ENCODE results near the gene TTC21A.
"Not testable (repeated sequence)": the region's sequence is repeated elsewhere in the genome, so short reads cannot be mapped to it uniquely, and the experiment has no call there.

TTC21A gene

DNA sequence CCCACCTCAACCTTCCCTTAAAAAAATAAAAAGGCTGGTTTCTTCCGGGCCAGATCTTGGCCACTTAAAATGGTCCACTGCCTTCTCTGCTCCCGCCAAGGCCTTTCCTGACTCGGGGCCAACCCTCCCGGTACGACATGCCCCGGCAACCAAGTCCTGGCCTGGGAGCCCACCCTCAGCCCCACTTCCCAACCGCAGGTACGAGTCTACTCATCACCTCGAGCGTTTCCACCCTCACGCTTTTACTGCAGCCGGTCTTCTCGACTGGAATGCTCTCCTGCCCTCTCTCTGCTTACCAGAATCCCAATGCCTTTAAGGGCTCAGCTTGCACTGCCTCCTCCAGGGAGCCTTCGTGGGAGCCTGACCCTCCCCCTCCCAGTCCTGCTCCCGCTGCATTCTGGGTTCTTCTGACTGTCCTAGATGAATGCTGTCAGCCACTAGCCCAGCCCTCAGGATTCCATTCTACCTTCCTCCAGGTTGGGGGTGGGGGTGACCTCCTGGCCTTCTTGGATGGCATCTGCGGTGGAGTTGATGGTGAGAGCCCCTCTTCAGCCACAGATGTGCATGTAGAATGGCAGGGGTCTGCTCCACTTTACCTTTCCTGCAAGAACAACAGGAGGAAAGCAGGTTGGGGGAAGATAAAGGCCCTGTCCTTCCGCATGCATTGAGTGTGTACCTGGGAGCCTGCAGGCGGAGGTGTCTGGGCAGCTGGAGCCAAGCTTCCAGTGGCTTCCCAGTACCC is 47.0 kb downstream of the TTC21A start:
- peak; percentile 61 for DNase-seq

DNA sequence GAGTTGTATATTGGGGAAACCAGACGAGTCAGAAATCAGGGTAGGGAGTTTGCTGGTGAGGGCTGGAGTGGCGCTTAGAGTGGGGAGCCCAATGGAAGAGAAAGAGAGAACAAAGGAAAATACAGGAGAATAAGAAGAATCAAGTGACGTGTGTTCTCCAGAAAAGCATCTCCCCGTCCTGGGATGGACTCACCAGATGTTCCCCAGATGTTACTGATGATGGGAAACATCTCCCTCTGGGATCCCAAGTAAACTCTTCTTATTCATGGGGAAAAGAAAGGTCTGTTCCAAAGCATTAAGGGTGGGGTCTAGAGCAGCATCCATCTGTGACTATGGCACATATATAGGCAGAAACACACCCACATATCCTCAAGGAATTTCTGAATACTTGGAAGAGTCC is 48.9 kb downstream of the TTC21A start:
- DNase-seq: no peak

DNA sequence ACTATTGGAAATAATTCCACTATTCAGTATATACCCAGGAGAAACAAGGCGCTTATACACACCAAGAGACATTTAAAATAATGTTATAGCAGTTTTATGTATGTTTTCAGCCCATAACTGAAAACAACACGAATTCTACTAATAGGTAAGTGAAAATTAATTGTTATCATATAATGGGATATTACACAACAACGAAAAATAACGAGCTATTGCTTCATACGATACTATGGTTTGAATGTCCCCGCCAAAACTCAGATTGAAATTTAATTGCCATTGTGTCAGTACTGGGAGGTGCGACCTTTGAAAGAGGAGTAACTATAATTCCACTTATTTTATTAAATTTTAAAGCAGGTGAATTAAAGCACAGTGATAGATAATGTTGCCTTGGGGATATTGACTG is 49.9 kb downstream of the TTC21A start:
- no peak for DNase-seq

DNA sequence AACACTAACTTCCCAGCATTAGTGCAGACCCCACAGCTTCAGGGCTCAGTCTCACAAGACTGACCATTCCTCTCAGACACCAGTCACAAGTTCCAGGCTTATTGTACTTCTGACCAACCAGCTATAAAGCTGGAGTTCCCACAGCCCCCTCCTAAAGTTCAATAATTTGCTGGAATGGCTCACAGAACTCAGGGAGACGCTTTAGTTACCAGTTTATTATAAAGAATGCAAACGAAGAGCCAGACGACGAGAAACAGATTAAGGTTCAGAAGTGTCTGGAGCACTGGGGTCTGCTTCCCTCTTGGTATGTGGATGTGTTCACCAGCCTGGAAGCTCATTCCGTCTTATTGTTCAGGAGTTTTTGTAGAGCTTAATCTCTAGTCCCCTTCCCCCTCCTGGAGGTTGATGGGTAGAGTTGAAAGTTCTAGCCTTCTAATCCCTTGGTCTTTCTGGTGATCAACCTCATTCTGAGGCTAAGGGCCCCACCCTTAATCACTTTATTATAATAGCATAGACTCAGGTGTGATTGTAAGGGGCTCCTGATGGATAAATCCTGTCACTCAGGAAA is 50.8 kb downstream of the TTC21A start:
- no peak for DNase-seq

DNA sequence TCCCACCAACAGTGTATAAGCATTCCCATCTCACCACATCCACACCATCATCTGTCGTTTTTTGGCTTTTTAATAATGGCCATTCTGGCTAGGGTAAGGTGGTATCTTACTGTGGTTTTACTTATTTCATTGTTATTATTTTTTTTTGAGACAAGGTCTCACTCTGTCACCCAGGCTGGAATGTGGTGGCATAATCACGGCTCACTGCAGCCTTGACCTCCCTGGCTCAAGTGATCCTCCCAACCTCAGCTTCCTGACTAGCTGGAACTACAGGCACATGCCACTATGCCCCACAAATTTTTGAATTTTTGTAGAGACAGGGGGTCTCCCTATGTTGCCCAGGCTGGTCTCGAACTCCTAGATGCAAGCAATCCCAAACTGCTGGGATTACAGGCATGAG is 56.9 kb downstream of the TTC21A start:
- DNase-seq: no peak

DNA sequence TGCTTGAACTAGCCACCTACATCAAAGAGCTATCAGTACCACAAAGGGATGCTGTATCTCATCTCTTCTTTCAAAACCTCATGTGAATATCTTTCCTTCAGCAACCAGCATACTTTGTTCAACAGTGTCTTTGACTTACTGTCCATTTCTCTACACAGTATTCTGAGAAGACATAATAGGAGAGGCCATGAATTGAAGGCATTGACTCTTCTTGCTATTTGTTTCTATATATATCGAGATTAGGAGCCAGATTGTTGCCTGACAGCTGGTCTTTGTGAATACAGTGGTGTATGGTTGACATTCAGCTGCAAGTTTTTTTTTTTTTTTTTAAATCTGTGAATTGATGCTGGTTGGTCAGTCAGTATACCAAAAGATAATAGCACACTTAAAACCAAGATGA is 58.0 kb downstream of the TTC21A start:
- no peak for DNase-seq

DNA sequence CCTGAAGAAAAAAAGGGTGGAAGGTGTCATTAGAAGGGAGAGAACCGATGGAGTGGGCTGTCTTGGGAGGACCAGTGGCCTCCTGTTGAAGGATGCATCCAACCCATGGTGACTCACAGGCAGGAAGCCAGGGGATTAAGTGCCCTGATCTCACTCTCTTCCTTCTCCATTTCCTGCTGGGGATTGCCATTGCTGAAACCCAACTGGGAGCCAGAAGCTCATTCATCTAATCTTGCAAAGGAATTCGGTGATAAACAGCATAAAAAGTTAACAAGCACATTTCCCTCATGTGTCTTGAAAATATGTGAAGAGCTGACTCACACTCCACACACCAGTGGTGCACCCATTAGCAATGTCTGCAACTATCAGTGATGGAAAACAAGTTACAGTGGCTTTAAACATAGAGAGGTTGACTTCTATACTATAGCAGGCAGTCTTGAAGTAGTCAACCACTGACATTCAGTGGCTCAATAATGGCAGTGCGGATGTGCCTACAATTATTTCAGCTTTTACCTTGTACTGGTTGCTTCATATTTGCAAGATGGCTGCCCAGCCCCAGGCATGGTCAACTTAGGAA is 58.7 kb downstream of the TTC21A start:
- no peak for DNase-seq

DNA sequence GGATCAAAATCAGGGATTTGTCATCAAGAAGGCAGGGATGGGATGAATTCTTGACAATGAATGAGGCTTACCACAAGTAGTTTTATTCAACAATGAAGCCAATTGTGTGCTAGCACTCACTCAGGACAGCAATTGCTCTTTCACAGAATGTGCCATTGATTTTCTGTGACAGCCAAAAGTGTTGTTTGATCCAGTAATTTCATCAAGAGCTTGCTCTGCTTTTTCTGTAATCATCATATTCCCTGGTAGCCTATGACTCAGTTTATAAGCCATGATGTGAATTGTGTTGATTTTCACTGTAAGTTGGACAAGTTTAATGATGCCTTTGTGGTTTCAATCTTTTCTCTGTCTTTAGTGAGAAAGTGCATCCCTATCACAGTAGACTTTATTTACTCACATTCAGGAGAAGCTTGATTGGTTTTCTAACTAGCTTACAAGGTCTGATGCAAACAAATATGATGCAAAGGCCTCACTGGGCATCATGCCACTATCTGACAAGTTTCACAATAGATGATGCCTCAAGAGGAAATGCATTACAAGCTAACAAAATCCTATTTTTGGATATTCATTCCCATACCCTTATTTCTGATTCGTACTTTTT is 59.6 kb downstream of the TTC21A start:
- no peak for DNase-seq

DNA sequence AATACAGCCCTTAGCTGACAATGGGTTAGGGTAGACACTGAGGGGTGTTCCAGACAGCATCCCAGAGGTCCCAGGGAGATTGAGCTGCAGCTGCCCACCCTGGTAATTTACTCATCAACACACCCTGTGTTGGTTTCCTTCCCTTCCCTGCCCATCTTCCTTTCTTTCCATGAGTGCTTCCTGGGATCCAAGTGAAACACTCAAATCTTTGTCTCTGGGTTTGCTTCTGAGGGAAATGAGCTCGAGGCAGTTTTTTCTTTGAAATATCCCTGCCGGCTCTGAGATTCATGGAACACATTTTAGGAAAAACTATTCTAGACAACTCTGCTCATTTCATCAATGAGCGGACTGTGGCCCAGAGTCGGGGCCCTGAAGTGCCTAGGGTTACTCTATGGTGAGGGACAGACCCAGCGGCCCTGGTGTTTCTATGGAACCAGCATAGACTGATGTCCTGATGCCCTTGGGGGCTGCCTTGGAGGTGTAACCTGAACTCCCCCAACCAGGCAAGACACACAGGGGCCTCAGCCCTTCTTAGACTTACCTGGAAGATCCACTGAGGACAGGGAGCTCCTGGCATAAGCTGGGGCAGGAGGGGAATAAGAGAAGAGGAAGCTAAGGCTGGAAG is 60.8 kb downstream of the TTC21A start:
- no peak for DNase-seq

DNA sequence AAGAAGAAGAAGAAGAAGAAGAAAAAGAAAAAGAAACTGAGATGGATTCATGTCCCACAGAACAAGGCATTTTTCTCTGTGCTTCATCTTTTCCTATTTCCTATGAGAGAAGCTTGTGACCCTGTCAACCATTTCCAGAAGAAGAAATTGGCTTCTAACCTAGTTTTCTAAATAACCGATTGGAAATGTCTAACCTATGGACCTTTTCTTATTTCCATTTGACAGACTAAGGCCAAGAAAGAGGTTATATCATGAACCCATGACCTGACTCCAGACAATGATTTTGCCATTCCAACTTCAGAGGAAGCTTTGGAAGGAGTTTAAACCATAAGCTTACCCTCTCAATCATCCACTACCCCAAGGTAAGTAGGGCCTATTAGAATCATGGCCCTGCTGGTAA is 62.2 kb downstream of the TTC21A start:
- no peak for DNase-seq

DNA sequence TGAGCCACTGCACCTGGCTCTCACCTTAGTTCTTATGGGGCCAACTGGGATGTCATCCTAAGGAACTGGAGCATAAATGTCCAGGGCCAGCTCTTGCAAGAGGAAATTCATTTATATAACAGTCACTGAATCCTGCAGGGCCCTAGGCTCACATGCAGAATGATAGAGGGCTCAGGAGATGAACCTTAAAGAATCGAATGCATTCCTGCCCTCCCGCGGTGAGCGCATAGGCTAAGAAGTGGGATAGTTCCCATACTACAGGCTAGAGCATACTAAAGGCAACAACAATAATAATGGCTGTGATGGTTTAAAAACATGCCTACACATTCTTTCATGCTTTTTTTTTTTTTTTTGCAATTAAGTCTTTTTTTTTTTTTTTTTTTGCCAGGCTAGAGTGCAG is 63.0 kb downstream of the TTC21A start:
- no peak for DNase-seq

DNA sequence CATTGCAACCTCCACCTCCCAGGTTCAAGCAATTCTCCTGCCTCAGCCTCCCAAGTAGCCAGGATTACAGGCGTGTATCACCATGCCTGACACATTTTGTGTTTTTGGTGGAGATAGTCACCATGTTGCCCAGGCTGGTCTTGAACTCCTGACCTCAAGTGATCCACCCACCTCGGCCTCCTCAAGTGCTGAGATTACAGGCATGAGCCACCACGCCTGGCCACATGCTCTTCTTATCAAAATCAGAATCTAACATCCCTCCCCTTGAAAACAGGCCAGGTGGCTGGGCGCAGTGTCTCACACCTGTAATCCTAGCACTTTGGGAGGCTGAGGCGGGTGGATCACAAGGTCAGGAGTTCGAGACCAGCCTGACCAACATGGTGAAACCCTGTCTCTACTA is 63.4 kb downstream of the TTC21A start:
- not testable (repeated sequence) for DNase-seq

DNA sequence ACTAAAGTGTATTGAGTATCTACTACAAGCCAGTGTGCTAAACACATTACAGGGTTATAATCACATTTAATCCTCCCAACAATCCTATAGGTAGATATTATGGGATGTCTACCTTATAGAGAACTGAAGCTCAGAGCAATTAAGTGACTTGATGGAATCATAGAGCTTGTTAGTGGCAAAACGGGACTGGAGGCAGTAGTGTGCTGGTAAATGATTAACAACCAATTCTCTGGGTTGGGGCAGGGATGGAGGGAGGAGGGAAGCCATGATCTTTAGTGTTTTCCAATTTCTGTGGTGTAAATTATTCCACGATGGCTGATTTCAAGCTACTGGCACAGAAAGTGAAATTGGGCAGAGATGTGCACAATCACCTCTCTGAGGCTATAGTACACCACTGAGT is 64.4 kb downstream of the TTC21A start:
- no peak for DNase-seq

DNA sequence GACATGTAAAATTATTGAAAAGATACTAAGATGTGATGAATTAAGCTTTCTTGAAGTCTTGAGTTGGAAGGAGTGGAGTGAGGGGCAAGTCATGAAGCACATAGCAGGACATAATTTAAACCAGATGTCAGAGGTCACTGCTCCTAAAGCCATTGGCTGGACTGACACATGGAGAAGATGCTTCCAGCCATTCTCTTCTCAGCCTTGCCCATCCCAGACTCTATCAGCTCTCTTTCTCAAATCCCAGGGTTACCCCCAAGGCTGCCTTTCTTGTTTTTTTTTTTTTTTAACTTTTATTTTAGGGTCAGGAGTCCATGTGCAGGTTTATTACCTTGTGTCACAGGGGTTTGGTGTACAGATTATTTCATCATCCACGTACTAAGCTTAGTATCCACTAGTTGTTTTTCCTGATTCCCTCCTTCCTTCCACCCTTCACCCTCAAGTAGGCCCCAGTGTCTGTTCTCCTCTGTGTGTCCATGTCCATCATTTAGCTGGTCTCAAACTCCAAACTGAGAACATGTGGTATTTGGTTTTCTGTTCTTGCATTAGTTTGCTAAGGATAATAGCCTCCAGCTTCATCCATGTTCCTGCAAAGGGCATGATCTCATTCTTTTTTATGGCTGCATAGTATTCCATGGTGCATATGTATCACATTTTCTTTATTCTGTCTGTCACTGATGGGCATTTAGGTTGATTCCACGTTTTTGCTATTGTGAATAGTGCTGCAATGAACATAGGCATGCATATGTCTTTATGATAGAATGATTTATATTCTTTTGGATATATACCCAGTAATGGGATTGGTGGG is 66.0 kb downstream of the TTC21A start:
- DNase-seq: no peak

DNA sequence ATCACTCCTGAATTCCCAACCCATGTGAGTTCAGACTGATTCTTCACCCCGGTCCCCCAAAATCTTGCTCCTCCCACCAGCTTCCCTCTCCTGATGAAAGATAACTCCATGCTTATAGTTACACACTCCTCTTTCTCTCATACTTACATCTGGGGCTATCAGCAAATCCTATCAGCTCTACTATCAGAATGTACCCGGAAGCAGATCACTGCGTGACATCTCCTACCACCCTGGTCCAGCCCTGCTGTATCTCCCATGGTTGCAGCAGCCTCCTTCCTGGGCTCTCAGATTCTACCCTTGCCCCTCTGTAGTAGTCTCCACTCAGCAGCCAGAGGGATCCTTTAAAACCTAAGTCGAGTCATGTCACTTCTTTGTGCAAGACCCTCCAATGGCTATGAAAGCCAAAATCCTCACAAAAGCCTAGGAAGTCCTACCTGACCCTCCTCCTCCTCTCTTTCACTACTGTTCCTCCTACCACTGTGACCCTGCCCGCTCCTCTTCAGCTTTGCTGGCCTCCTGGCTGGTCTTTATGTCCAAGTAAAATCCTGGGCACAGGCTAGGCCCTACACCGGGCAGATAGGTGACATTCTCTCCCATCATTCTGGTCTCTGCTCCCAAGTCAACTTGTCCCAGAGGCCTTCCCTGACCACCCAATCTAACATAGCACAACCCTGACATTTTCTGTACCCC is 68.7 kb downstream of the TTC21A start:
- DNase-seq: no peak

DNA sequence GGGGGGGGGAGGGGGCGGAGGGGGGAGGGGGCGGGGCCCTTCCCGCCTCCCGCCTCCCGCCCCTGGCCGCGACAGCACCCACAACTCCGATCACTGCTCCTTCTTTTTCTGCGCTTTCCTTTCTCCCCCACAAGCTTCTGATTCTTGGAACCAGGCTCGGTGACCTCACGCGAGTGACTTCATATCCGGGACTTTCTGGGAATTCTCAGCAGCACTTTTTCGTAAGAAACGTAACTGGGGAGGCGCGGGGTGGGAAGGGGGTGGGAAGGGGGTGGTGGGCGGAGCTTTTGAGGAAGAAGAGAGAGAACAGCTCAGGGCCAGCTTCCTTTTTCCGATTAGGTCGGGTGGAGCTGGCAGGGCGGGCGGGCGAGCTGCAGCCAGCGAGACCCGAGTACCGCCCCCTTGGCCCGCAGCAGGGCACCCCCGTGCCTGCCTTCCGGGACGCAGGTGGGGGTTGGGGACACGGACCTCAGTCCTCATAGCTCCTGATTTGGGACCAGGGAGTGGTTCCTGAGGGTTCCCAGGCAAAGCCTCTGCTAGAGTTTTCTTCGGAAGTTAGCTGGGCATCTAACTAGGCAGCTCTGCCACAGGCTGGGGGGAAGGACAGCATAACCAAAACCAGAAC is 70.3 kb downstream of the TTC21A start:
- peak; percentile 87 for DNase-seq

DNA sequence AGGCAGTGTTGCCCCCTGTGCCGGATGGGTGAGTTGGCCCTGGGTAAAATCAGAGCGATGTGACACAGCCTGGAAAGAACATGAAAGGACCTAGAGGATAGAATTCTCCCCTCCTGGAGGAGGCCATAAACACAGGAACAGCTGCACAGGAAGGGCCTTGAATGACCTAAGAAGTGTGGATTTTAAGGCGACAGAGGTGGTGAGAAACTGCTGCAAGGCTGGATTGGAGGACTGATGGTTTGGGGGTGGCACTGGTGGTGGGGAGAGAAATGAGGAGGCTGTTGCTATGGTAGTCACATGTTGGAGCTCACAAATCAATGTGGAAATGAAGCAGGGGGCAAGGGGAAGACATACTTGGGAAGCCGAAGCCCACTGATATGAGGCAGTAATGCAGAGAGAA is 71.1 kb downstream of the TTC21A start:
- DNase-seq: no peak

DNA sequence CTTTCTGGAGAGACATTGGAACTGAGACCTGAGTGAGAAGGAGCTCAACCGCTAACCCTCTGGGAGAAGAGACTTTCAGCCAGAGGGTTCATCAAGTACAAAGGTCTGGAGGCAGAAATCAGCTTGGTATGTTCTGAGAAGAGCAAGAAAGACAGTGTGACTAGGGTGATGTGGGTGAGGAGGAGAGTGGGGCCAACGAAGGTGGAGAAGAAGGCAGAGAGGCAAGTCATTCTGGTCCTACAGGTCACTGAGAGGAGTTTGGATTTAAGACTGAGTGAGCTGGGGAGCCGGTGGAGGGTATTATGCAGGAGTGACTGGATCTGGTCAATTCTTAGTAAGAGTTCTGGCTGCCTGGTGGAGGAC is 72.7 kb downstream of the TTC21A start:
- no peak for DNase-seq

DNA sequence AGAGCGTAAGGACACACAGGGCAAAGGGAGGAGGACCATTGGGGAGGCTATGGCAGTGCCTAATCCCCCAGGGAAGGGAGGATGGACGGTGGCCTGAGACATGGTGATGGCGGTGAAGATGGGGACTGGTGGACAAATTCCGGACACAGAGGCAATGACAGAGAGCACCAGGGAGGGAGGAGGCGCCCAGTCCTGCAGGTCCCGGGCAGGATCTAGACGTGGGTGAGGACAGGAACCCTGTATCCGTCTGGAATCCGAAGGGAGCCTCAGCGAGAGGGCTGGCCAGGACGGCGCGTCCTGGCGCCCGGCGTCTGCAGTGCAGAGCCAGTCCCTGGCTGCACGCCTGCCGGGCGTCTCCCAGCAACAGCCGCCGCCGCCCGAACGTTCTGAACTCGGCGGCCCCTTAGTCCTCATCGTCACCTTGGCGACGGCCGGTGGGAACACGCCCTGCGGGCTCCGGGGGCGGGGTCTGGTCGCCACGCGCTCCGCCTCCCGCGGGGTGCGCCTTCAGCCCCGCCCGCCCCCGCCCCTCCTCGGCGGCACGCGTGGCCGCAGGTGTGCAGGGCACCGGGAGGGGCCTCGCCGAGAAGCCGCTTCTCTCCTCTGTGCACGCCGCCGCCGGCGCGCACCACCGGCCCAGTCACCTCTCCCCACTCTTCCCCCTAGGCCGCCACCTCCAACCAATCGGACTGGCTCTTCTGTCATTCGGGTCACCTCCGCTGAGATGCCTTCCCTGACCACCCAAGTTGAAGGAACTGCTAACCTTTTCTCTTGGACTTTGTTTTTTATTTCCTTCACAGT is 73.3 kb downstream of the TTC21A start:
- DNase-seq: peak; percentile 90

DNA sequence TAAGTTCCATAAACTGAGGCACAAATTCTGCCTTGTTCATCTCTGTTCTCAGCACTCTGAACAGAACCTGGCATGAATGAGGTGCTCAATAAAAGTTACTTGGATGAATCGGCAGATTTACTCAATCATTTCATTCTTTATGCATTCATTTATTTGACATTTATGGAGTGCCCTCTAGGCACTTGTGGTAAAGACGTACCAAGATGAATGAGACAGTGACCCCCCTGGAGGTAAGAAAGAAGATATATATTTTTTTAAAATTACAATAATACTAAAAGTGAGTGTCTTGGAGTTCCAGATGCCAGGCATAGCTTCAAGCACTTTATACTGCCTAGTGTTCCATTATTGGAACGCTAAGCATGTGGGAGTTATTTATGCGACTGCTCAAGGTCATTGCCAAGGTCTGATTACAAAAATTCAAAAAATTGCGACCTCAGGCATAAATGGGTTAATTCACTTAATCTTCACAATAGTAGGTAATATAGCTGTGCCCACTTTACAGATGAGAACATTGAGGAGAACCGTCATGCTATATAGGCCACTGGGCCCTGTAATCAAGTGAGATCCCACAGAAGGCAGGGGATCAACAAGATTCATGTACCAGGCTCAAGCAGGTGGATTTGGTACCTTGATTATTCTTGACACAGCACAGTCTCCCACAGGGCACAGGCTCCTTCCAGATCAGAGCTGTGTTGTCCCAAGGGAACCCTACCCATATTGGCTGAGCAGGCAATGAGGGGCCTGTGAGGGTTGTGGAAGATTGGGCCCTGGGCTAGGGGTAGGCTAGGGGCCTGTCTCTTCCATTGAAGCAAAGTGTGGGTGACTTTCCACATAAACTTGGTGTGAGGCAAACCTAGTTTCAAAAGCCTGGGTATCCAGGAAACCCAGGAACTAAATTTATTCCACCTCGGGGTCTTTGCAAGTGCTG is 74.2 kb downstream of the TTC21A start:
- peak; percentile 59 for DNase-seq
